Keratinocyte (primary cell): ENCODE data around the gene CACNA1E. TPM values are rescaled to one million over a fixed set of nuclear protein-coding genes. Genes with fewer than 3 reads are reported as not detected.

Experiments used
- DNase-seq: peaks from one replicate; pipeline ENCODE4 v3.0.0-alpha.2; 2011; ENCODE audit warnings: low read depth, missing footprints, low spot score
- FAIRE-seq: peaks from 2 replicates; lab custom pipeline; 2011; peaks lifted over from hg19 to GRCh38; lab: Jason Lieb, UNC
- H2AFZ ChIP-seq: 2 replicates; pipeline ENCODE4 v1.6.0; 2012; ENCODE audit warnings: low read length, control low read depth, inconsistent platforms; ENCODE audit not compliant: control insufficient read depth
- H3K27ac ChIP-seq: 2 replicates; pipeline ENCODE4 v1.5.1; 2011; ENCODE audit warnings: low read length; ENCODE audit not compliant: control insufficient read depth, insufficient read depth
- H3K27me3 ChIP-seq: 3 replicates; pipeline ENCODE4 v1.6.0; 2011; ENCODE audit warnings: low read length; ENCODE audit not compliant: control insufficient read depth, insufficient read depth; ENCODE audit errors: extremely low read depth
- H3K36me3 ChIP-seq, 2 experiments: 2 replicates in 1 of 2; 3 replicates in 1 of 2; pipeline ENCODE4 v1.5.1; 2011; ENCODE audit warnings: low read length in 2 of 2, mild to moderate bottlenecking in 1 of 2; ENCODE audit not compliant: control insufficient read depth in 2 of 2, insufficient read depth in 2 of 2; ENCODE audit errors: extremely low read depth in 1 of 2
- H3K4me1 ChIP-seq: 3 replicates; pipeline ENCODE4 v1.5.1; 2011; ENCODE audit warnings: low read length; ENCODE audit not compliant: control insufficient read depth, insufficient read depth; ENCODE audit errors: extremely low read depth
- H3K4me2 ChIP-seq: 3 replicates; pipeline ENCODE4 v1.6.0; 2011; ENCODE audit warnings: low read depth, low read length; ENCODE audit not compliant: control insufficient read depth, insufficient read depth; ENCODE audit errors: extremely low read depth
- H3K4me3 ChIP-seq, 3 experiments: fragments of 200-600 bp in 1 of 3; sonication (generic) in 1 of 3; 2 replicates in 2 of 3; 3 replicates in 1 of 3; pipeline ENCODE4 v1.5.1; 2011 to 2016; ENCODE audit warnings: low read length in 3 of 3, mild to moderate bottlenecking in 3 of 3, control low read depth in 2 of 3, inconsistent platforms in 1 of 3, low read depth in 1 of 3, mixed read lengths in 1 of 3, mixed run types in 1 of 3, moderate library complexity in 1 of 3; ENCODE audit not compliant: control insufficient read depth in 2 of 3, insufficient read depth in 2 of 3; ENCODE audit errors: extremely low read depth in 1 of 3
- H3K79me2 ChIP-seq: 2 replicates; pipeline ENCODE4 v1.6.0; 2012; ENCODE audit warnings: low read length; ENCODE audit not compliant: control insufficient read depth, insufficient read depth
- H3K9ac ChIP-seq: 3 replicates; pipeline ENCODE4 v1.6.0; 2011; ENCODE audit warnings: low read length; ENCODE audit not compliant: control insufficient read depth, insufficient read depth; ENCODE audit errors: extremely low read depth
- H3K9me1 ChIP-seq: 3 replicates; pipeline ENCODE4 v1.6.0; 2011; ENCODE audit warnings: low read length; ENCODE audit not compliant: control insufficient read depth, insufficient read depth; ENCODE audit errors: extremely low read depth
- H3K9me3 ChIP-seq: 2 replicates; pipeline ENCODE4 v1.5.1; 2012; ENCODE audit warnings: low read depth, low read length; ENCODE audit not compliant: control insufficient read depth
- H4K20me1 ChIP-seq: 3 replicates; pipeline ENCODE4 v1.6.0; 2011; ENCODE audit warnings: low read length; ENCODE audit not compliant: control insufficient read depth, insufficient read depth; ENCODE audit errors: extremely low read depth
- CTCF ChIP-seq, 3 experiments: IDR thresholded peaks in 1 of 3; conservative IDR thresholded peaks in 1 of 3; optimal IDR thresholded peaks in 1 of 3; 2 replicates in 2 of 3; 3 replicates in 1 of 3; pipeline versions ENCODE3 to v1.5.1; 2011; ENCODE audit warnings: low read length in 3 of 3, mild to moderate bottlenecking in 3 of 3, moderate library complexity in 2 of 3, control low read depth in 1 of 3, inconsistent platforms in 1 of 3; ENCODE audit not compliant: insufficient read depth in 2 of 3; ENCODE audit errors: extremely low read depth in 1 of 3
- EZH2 ChIP-seq: IDR thresholded peaks from one replicate; pipeline ENCODE4 v1.6.1; 2012; ENCODE audit warnings: inconsistent platforms, mild to moderate bottlenecking, low read length, moderate library complexity
- dilution Hi-C: fragments of 300-500 bp; cut with MboI; formaldehyde crosslinking; loops from one replicate; pipeline ENCODE4 v1.7.0; 2020; ENCODE audit warnings: low sequenced_read_pairs; ENCODE audit not compliant: extremely low pct_ligation_motif_present
- polyA plus RNA-seq, 5 experiments: library from polyadenylated mRNA; depleted of rRNA in 3 of 5; stranded (reverse) in 3 of 5; stranded (forward) in 1 of 5; unstranded in 1 of 5; fragments of >200 nt; gene quantifications; 1 replicate in 1 of 5; 2 replicates in 3 of 5; 3 replicates in 1 of 5; pipeline versions ENCODE4 v1.2.1 to v1.2.3, GENCODE V29; 2011 to 2012; ENCODE audit warnings: missing spikeins in 2 of 5, low read depth in 1 of 5, low replicate concordance in 1 of 5

The CACNA1E gene
- polyA plus RNA-seq, 1 donor (not counting 4 experiments of a cell fraction or from before 2014, with no cell fraction given), result not detected

- no peak overlapping the region for H3K4me2 ChIP-seq
- H4K20me1 ChIP-seq, result no peaks in the 10 kb centered on the region
- H3K27me3 ChIP-seq, result no peaks in the 10 kb centered on the region
- H3K4me3 ChIP-seq, result no peak overlapping the region
- no peak overlapping the region for H2AFZ ChIP-seq
- DNase-seq (no peak), FAIRE-seq (no peak)
- no peaks in the 10 kb centered on the region for H3K36me3 ChIP-seq
- no peaks in the 10 kb centered on the region for H3K4me1 ChIP-seq
- dilution Hi-C loops, result no loop called here
- no peak for TF ChIP-seq EZH2
- TF ChIP-seq CTCF (optimal IDR thresholded peaks at IDR 0.05 in 1 of 3, IDR thresholded peaks at IDR 0.05 in 1 of 3, conservative IDR thresholded peaks at IDR 0.05 in 1 of 3; ENCODE audit: extremely low read depth in 1 of 3, insufficient read depth in 2 of 3, low read length in 3 of 3), result no peak
- H3K27ac ChIP-seq, result no peak overlapping the region
- no peaks in the 10 kb centered on the region for H3K9me1 ChIP-seq
- no peaks in the 10 kb centered on the region for H3K79me2 ChIP-seq
- no peak overlapping the region for H3K9ac ChIP-seq
- no peaks in the 10 kb centered on the region for H3K9me3 ChIP-seq
Observed at GRCh38 chr1:181816608-181817007, 333.3 kb downstream of the CACNA1E start.

DNA sequence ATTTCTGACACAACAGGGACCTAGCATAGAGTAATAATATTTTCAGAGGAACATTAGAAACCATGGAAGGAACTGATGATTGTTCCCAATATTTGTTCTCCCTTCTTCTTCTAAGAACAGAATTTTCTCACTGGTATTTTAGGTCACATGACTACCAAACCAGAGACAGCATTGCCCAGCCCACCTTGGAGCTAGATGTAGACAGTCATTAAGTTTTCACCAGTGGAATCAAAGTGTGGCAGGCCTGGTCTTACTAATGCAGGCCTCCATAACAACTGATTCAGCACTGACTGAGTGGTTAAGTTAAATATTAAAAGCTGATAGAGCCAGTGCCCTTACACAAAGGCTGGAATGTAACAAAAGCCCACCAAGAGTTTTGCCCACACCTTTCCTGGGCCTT, 333.8 kb downstream of the CACNA1E start:
- Histone ChIP-seq H3K36me3 (no peaks in the 10 kb centered on the region), H3K79me2 (no peaks in the 10 kb centered on the region), H2AFZ (no peak overlapping the region), H3K4me2 (no peak overlapping the region), H3K9ac (no peak overlapping the region), H3K27ac (no peak overlapping the region), H3K27me3 (no peaks in the 10 kb centered on the region), H3K9me3 (no peaks in the 10 kb centered on the region), H3K4me1 (no peaks in the 10 kb centered on the region), H3K9me1 (no peaks in the 10 kb centered on the region), H3K4me3 (no peak overlapping the region), H4K20me1 (no peaks in the 10 kb centered on the region)
- dilution Hi-C loops, result no loop called here
- DNase-seq (no peak), FAIRE-seq (no peak)
- TF ChIP-seq CTCF (optimal IDR thresholded peaks at IDR 0.05 in 1 of 3, IDR thresholded peaks at IDR 0.05 in 1 of 3, conservative IDR thresholded peaks at IDR 0.05 in 1 of 3; ENCODE audit: extremely low read depth in 1 of 3, insufficient read depth in 2 of 3, low read length in 3 of 3), result no peak
- TF ChIP-seq EZH2, result no peak
